OCI-LY3 (cell line): Measurements from ENCODE around the gene ELMO1.

Experiments
- CTCF ChIP-seq: fragments of 200-600, 300-600 bp; sonication (generic); IDR thresholded peaks from 2 replicates; pipeline ENCODE4 v1.5.1; 2014; ENCODE audit warnings: antibody characterized with exemption, low read length, low read depth
- EZH2phosphoT487 ChIP-seq: fragments of 200-600 bp; shearing (Covaris generic); IDR thresholded peaks from 2 replicates; pipeline ENCODE4 v1.6.1; 2018; ENCODE audit warnings: antibody characterized with exemption, mixed run types, low read depth

GRCh38 chr7:37267251-37267650 lies 181.4 kb downstream of the ELMO1 start:
- TF ChIP-seq CTCF (no peak), EZH2phosphoT487 (no peak)
